ENCODE data around the gene NPBWR2.
"Not testable (repeated sequence)": the region's sequence is repeated elsewhere in the genome, so short reads cannot be mapped to it uniquely, and the experiment has no call there.

NPBWR2 gene

GRCh38 chr20:64102647-64103354 lies 4.6 kb downstream of the NPBWR2 start:
- DNase-seq, result no peak

- DNase-seq, result peak; percentile 70
Measured at GRCh38 chr20:64101731-64102621, 5.4 kb downstream of the NPBWR2 start.

- DNase-seq, result no peak
Measured at GRCh38 chr20:64100946-64101688, 6.2 kb downstream of the NPBWR2 start.

- no peak for DNase-seq
Measured at GRCh38 chr20:64100566-64100888, 6.8 kb downstream of the NPBWR2 start.

- DNase-seq, result no peak
Measured at GRCh38 chr20:64099880-64100565, 7.3 kb downstream of the NPBWR2 start.

- no peak for DNase-seq
Measured at GRCh38 chr20:64099086-64099786, 8.1 kb downstream of the NPBWR2 start.

GRCh38 chr20:64098471-64099013 lies 8.8 kb downstream of the NPBWR2 start:
- no peak for DNase-seq

- no peak for DNase-seq
Measured at GRCh38 chr20:64096535-64096934, 10.8 kb downstream of the NPBWR2 start.

- DNase-seq, result no peak
Measured at GRCh38 chr20:64095927-64096326, 11.4 kb downstream of the NPBWR2 start.

- no peak for DNase-seq
Measured at GRCh38 chr20:64095455-64095854, 11.9 kb downstream of the NPBWR2 start.

- no peak for DNase-seq
Measured at GRCh38 chr20:64093013-64093503, 14.3 kb downstream of the NPBWR2 start.

GRCh38 chr20:64092258-64093012 lies 14.9 kb downstream of the NPBWR2 start:
- no peak for DNase-seq

- DNase-seq, result no peak
Measured at GRCh38 chr20:64091770-64092169, 15.6 kb downstream of the NPBWR2 start.

GRCh38 chr20:64091340-64091739 lies 16.0 kb downstream of the NPBWR2 start:
- DNase-seq, result no peak

GRCh38 chr20:64090165-64090564 lies 17.2 kb downstream of the NPBWR2 start:
- DNase-seq, result no peak

- not testable (repeated sequence) for DNase-seq
Measured at GRCh38 chr20:64088586-64088985, 18.8 kb downstream of the NPBWR2 start.

- not testable (repeated sequence) for DNase-seq
Measured at GRCh38 chr20:64087226-64087825, 20.0 kb downstream of the NPBWR2 start.

- DNase-seq, result no peak
Measured at GRCh38 chr20:64086801-64087200, 20.6 kb downstream of the NPBWR2 start.

GRCh38 chr20:64084685-64085152 lies 22.6 kb downstream of the NPBWR2 start:
- no peak for DNase-seq

Data from suppressor macrophage treated with lipopolysaccharide for 4 hours (primary cell).